Sigmoid colon (tissue), 7 donors: Measurements from ENCODE around the gene SYT5. TPM values are rescaled to one million over a fixed set of nuclear protein-coding genes. Genes with fewer than 3 reads are reported as not detected.
"Not testable (repeated sequence)": the region's sequence is repeated elsewhere in the genome, so short reads cannot be mapped to it uniquely, and the experiment has no call there.

Experiments
- DNase-seq: peaks from one replicate; pipeline ENCODE4 v3.0.0-alpha.2; 2019
- H3K27ac ChIP-seq, 4 donors: fragments of 200-600 bp; sonication (generic); one replicate each; pipeline ENCODE4 v1.5.1; 2016 to 2019; ENCODE audit warnings: mild to moderate bottlenecking in 1 of 4
- H3K27me3 ChIP-seq, 3 donors: fragments of 200-600 bp; sonication (generic); one replicate each; pipeline ENCODE4 v1.5.1; 2019; ENCODE audit warnings: mild to moderate bottlenecking in 1 of 3
- H3K36me3 ChIP-seq, 4 donors: fragments of 200-600 bp; sonication (generic); one replicate each; pipeline ENCODE4 v1.5.1; 2016 to 2019
- H3K4me1 ChIP-seq, 4 donors: fragments of 200-600 bp; sonication (generic); one replicate each; pipeline ENCODE4 v1.5.1; 2017 to 2019
- H3K4me3 ChIP-seq, 4 donors: fragments of 200-600 bp; sonication (generic); one replicate each; pipeline ENCODE4 v1.5.1; 2017 to 2019; ENCODE audit warnings: mild to moderate bottlenecking in 2 of 4, moderate library complexity in 1 of 4
- H3K9me3 ChIP-seq, 4 donors: fragments of 200-600 bp in 3 of 4; sonication (generic) in 3 of 4; one replicate each; pipeline versions ENCODE4 v1.5.1 to v1.6.1; 2013 to 2019
- EP300 ChIP-seq, 4 donors: sonication (generic); formaldehyde crosslinking; IDR thresholded peaks; one replicate each; pipeline ENCODE4 v1.6.1; 2017; ENCODE audit warnings: antibody characterized with exemption in 4 of 4
- POLR2AphosphoS5 ChIP-seq, 4 donors: sonication (generic); formaldehyde crosslinking; IDR thresholded peaks; one replicate each; pipeline ENCODE4 v1.6.1; 2017; ENCODE audit warnings: antibody characterized with exemption in 4 of 4
- WGBS, 2 donors: extraction: QIAGEN DNeasy Blood & Tissue Kit; methylation state at CpG; one replicate each; pipeline ENCODE4 v1.1.7; 2013; 5-methylcytosine and 5-hydroxymethylcytosine counted together
- intact Hi-C: fragments of 100-400 bp; cut with DNase I; formaldehyde crosslinking; loops from one replicate; pipeline ENCODE4 v1.15.1; 2023
- polyA plus RNA-seq, 3 donors: library from polyadenylated mRNA; stranded (reverse); fragments of 200-250 nt; gene quantifications; one replicate each; pipeline ENCODE4 v1.2.3, GENCODE V29; 2013
- total RNA-seq, 4 donors: library from RNA; depleted of rRNA; stranded (reverse); fragments of >200 nt; gene quantifications; one replicate each; pipeline ENCODE4 v1.1.0, GENCODE V29; 2016
- TF ChIP-seq, protein P1 (sequence below), 4 experiments: fragments of 450-650 bp in 3 of 4; fragments of 200-600 bp in 1 of 4; IDR thresholded peaks; one replicate each; pipeline ENCODE4 v1.5.1; 2016 to 2019; ENCODE audit warnings: antibody characterized with exemption in 4 of 4, mild to moderate bottlenecking in 3 of 4, moderate library complexity in 2 of 4
- donor health status: healthy with polysubstance abuse.
- donor health status: Bipolar disorder and iron deficiency.
- donor health status: healthy.

Gene SYT5
- total and polyA plus RNA-seq, 7 donors, result 0.69 to 9.6 (median 1.9) TPM

DNA sequence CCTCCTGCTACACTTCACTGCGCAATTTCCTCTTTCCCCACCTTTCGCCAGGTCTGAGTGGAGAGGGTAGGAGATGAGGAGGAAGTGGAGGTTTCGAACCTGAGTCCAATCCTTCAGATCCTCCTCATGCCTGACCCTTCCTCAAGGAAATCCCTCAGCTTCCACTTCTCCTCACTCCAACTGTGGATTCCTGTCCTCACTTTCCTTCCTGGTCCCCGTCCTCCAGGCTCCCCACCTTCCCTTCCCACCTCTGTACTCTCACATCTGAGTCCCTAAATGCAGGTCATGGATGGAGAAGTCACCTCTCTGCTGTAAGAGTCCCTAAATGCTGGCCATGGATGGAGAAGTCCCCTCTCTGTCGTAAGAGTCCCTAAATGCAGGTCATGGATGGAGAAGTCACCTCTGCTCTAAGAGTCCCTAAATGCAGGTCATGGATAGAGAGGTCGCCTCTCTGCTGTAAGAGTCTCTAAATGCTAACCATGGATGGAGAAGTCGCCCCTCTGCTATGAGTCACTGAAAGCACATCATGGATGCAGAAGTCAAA, 45.4 kb upstream of the SYT5 start:
- H3K27ac ChIP-seq, result no peak overlapping the region
- H3K36me3 ChIP-seq, result peaks cover 2 to 25% (median 13%) of the 10 kb centered on the region in 4 donors
- peaks cover 0 to 24% (median 19%) of the 10 kb centered on the region in 4 donors for H3K4me1 ChIP-seq
- H3K9me3 ChIP-seq, result no peaks in the 10 kb centered on the region
- intact Hi-C loops, result no loop called here
- TF ChIP-seq, protein P1, sequence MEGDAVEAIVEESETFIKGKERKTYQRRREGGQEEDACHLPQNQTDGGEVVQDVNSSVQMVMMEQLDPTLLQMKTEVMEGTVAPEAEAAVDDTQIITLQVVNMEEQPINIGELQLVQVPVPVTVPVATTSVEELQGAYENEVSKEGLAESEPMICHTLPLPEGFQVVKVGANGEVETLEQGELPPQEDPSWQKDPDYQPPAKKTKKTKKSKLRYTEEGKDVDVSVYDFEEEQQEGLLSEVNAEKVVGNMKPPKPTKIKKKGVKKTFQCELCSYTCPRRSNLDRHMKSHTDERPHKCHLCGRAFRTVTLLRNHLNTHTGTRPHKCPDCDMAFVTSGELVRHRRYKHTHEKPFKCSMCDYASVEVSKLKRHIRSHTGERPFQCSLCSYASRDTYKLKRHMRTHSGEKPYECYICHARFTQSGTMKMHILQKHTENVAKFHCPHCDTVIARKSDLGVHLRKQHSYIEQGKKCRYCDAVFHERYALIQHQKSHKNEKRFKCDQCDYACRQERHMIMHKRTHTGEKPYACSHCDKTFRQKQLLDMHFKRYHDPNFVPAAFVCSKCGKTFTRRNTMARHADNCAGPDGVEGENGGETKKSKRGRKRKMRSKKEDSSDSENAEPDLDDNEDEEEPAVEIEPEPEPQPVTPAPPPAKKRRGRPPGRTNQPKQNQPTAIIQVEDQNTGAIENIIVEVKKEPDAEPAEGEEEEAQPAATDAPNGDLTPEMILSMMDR (IDR thresholded peaks at IDR 0.05), result no peak
- TF ChIP-seq POLR2AphosphoS5 (IDR thresholded peaks at IDR 0.05), result no peak
- no peak overlapping the region for H3K4me3 ChIP-seq
- no peak for DNase-seq
- H3K27me3 ChIP-seq, result no peaks in the 10 kb centered on the region
- 91 to 93% methylated on average over 7 of the region's 7 CpGs for WGBS, 2 donors

DNA sequence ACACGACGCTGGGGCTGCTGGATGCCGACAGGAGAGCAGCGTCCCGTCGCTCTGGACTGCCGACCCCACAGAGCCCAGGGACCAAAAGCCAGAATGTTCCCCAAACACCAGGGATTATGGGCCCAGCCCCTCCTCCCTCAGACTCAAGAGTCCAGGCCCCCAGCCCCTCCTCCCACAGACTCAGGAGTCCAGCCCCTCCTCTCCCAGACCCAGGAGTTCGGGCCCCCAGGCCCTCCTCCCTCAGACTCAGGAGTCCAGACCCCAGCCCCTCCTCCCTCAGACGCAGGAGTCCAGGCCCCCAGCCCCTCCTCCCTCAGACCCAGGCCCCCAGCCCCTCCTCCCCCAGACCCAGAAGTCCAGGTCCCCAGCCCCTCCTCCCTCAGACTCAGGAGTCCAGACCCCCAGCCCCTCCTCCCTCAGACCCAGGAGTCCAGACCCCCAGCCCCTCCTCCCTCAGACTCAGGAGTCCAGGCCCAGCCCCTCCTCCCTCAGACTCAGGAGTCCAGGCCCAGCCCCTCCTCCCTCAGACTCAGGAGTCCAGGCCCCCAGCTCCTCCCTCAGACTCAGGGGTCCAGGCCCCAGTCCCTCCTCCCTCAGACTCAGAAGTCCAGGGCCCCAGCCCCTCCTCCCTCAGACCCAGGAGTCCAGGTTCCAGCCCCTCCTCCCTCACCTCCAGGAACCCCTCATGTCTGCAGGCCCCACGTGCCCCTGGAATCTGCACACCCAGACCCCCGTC, 44.8 kb upstream of the SYT5 start:
- intact Hi-C loops, H3K4me3 ChIP-seq, H3K27ac ChIP-seq, H3K9me3 ChIP-seq, DNase-seq, H3K27me3 ChIP-seq: not testable (repeated sequence)
- H3K4me1 ChIP-seq, result peaks cover 0 to 24% (median 19%) of the 10 kb centered on the region in 4 donors
- peaks cover 0 to 19% (median 7%) of the 10 kb centered on the region in 4 donors for H3K36me3 ChIP-seq
- WGBS, 2 donors, result 75 to 78% methylated on average over 11 of the region's 11 CpGs

DNA sequence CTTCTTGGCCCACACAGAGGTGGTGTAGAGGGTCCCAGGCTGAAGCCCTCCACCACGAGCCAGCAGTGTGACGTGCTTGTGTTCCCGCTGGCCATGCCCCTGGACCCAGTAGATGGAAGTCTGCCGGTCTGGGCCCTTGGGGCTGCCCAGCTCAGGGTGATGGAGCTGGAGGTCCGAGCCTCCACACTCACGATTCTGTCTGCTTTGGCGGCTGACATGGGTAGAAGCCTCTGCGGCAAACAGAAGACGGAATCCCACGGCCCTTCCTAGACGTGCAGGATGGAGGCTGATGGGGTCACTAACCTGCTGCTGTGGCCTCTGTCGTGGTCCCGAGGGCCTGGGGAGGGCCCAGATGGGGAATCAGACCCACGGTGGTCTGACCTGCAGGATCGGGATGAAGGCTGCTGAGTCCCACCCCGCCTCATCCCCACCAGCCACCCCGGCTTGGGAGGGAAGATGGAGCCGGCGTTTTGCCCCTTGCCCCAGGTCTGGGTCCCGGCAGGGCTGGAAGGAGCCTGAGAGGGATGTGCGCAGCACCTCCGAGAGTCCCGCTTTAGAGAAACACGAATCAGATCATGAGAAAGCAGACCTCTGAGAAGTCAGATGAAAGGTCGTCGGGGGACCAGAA, 44.1 kb upstream of the SYT5 start:
- intact Hi-C loops, result no loop called here
- no peaks in the 10 kb centered on the region for H3K9me3 ChIP-seq

DNA sequence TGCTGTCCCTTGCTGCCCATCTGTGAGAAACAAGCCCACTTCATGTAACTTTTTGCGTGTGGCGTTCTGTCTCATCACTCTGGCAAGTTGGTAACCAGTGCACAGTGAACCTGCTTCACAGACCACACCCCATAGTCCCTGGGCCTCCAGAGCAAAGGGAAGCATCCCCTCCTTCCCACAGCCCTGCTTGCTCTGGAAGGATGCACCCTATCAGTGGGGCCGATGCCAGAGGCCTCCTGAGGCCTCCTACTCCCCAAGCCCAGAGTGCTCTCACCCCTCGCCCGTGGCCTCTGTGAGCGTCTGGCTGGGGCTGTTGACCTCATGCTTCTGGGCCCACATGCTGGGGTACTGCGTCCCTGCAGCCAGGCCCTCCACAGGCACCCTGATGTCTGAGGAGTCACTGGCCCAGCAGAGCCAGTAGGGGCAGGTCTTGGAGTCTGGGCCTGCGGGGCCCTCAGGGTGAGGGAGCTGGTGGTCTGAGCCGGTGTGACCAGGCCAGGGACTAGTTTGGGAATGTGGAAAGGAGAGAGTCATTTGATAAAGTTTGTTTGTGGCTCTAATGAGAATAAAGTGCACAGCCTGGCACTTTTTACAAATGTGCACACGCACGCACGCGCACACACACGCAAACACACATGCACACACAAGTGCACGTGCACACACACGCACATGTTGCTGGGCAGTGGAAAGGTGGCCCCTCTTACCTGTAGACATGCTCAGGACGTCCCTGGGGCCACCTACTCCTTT, 43.4 kb upstream of the SYT5 start:
- H3K36me3 ChIP-seq, result peaks cover 0 to 14% (median 0%) of the 10 kb centered on the region in 4 donors
- H3K4me3 ChIP-seq, result no peak overlapping the region
- WGBS, 2 donors, result 90 to 92% methylated on average over 17 of the region's 17 CpGs
- H3K9me3 ChIP-seq, result no peaks in the 10 kb centered on the region
- no peak for DNase-seq
- TF ChIP-seq EP300 (IDR thresholded peaks at IDR 0.05), result no peak
- TF ChIP-seq, protein P1 (IDR thresholded peaks at IDR 0.05), result no peak
- H3K4me1 ChIP-seq, result peaks cover 0 to 15% (median 12%) of the 10 kb centered on the region in 4 donors
- no peaks in the 10 kb centered on the region for H3K27me3 ChIP-seq
- intact Hi-C loops, result no loop called here
- H3K27ac ChIP-seq, result no peak overlapping the region

More for the DNA sequence above, 44.1 kb upstream of the SYT5 start:
- no peak for DNase-seq
- Histone ChIP-seq H3K4me1 (peaks cover 0 to 22% (median 18%) of the 10 kb centered on the region in 4 donors), H3K27me3 (no peaks in the 10 kb centered on the region), H3K4me3 (no peak overlapping the region), H3K27ac (no peak overlapping the region), H3K36me3 (peaks cover 0 to 14% (median 2%) of the 10 kb centered on the region in 4 donors)
- no peak for TF ChIP-seq POLR2AphosphoS5 (IDR thresholded peaks at IDR 0.05)
- WGBS, 2 donors, result 83 to 85% methylated on average over 26 of the region's 26 CpGs

DNA sequence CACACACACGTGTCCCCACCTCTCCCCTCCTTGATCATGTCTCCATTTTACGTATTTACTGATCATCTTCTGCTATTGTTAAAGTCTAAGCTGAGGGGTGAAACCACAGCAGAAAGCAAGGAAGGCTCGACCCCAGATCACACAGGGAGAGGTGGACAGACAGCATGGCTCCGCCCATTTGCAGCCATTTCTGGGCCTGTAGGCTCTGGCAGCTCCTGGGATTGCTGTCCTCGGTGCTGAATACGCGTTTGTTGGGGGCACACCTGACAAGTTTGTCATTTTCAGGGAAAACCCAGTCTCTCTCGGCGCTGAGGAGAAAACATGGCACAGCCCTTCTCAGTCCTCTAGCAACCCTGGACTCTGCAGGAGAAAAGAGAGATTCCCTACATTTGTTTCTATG, 40.4 kb upstream of the SYT5 start:
- Histone ChIP-seq H3K4me1 (peaks cover 0 to 13% (median 7%) of the 10 kb centered on the region in 4 donors), H3K27me3 (peaks cover 0 to 12% (median 0%) of the 10 kb centered on the region in 3 donors), H3K36me3 (no peaks in the 10 kb centered on the region), H3K27ac (no peak overlapping the region), H3K9me3 (no peaks in the 10 kb centered on the region), H3K4me3 (no peak overlapping the region)
- no peak for DNase-seq
- TF ChIP-seq, protein P1 (IDR thresholded peaks at IDR 0.05), result no peak
- no peak for TF ChIP-seq EP300 (IDR thresholded peaks at IDR 0.05)
- intact Hi-C loops, result no loop called here
- WGBS, 2 donors, result 84 to 94% methylated on average over 9 of the region's 9 CpGs
